Subcutaneous preadipocyte (primary cell): ENCODE results near the gene MYBPC2. TPM values are rescaled to one million over a fixed set of nuclear protein-coding genes. Genes with fewer than 3 reads are reported as not detected.

Experiments used
- total RNA-seq: library from RNA; depleted of rRNA; stranded (reverse); fragments of >200 nt; gene quantifications from 2 replicates; pipeline ENCODE4 v1.2.3, GENCODE V29; 2012

MYBPC2 gene
- total RNA-seq: not detected in 2 replicates

GRCh38 chr19:50432221-50433028 is at the start of gene MYBPC2:
Gene MYBPC2, plus strand, starts transcription at chr19:50432892. Its CDS starts 62 bp downstream, at chr19:50432954.

GRCh38 chr19:50383852-50384684 is 48.6 kb upstream of the MYBPC2 start, which contains the start of gene POLD1:
Gene POLD1, plus strand, starts transcription at chr19:50384347. Its CDS starts 14,505 bp downstream, at chr19:50398852.

GRCh38 chr19:50418176-50419021 is 14.3 kb upstream of the MYBPC2 start, which contains the start of gene SPIB:
Gene SPIB, plus strand, starts transcription at chr19:50418938. Its CDS starts 25 bp downstream, at chr19:50418963.

GRCh38 chr19:50476224-50476906 is 43.7 kb downstream of the MYBPC2 start, which contains the start of the genes EMC10 and GARIN5A:
Gene EMC10, plus strand, starts transcription at chr19:50476507. Its CDS starts 38 bp downstream, at chr19:50476545.
Gene GARIN5A, minus strand, starts transcription at chr19:50476848. Its CDS starts 460 bp downstream, at chr19:50476388.

GRCh38 chr19:50511069-50511822 is 78.6 kb downstream of the MYBPC2 start, which contains the start of gene JOSD2:
Gene JOSD2, minus strand, starts transcription at chr19:50511191. Its CDS starts 760 bp downstream, at chr19:50510431.

GRCh38 chr19:50513746-50514345 is 81.2 kb downstream of the MYBPC2 start, which contains the start of gene ASPDH:
Gene ASPDH, minus strand, starts transcription at chr19:50513913. Its CDS starts 90 bp downstream, at chr19:50513823.

Other genes with a start within 250 kb of the MYBPC2 start
- gene MYH14, start 229.3 kb upstream of the MYBPC2 start, total RNA-seq: not detected in 2 replicates
- gene KCNC3, start 103.5 kb upstream of the MYBPC2 start, total RNA-seq: under 0.01 TPM in 1 of 2 replicates, not detected in the other
- under 0.01 and 0.20 TPM in 2 replicates for gene NAPSA, start 67.3 kb upstream of the MYBPC2 start, total RNA-seq
- 60.2 and 75.7 TPM in 2 replicates for gene NR1H2, start 56.4 kb upstream of the MYBPC2 start, total RNA-seq
- 42.6 and 64.7 TPM in 2 replicates for gene POLD1, start 48.5 kb upstream of the MYBPC2 start, total RNA-seq
- gene SPIB, start 14.0 kb upstream of the MYBPC2 start, total RNA-seq: not detected in 2 replicates
- 23.5 and 25.2 TPM in 2 replicates for gene EMC10, start 43.6 kb downstream of the MYBPC2 start, total RNA-seq
- not detected in 2 replicates for gene GARIN5A, start 44.0 kb downstream of the MYBPC2 start, total RNA-seq
- 22.3 and 32.3 TPM in 2 replicates for gene JOSD2, start 78.3 kb downstream of the MYBPC2 start, total RNA-seq
- not detected in 2 replicates for gene ASPDH, start 81.0 kb downstream of the MYBPC2 start, total RNA-seq
- gene LRRC4B, start 135.5 kb downstream of the MYBPC2 start, total RNA-seq: under 0.01 TPM in 2 replicates
- gene SYT3, start 207.0 kb downstream of the MYBPC2 start, total RNA-seq: not detected in 2 replicates
- gene C19orf81, start 216.6 kb downstream of the MYBPC2 start, total RNA-seq: not detected in 2 replicates